HepG2 (cell line): ENCODE measurements around the gene PDP2. TPM values are rescaled to one million over a fixed set of nuclear protein-coding genes. Genes with fewer than 3 reads are reported as not detected.

Experiments
- ADNP ChIP-seq: sonication (generic); formaldehyde crosslinking; IDR thresholded peaks from 2 replicates; pipeline ENCODE4 v1.4.0; 2020; ENCODE audit warnings: missing genetic modification reagents
- AHR ChIP-seq: IDR thresholded peaks from 2 replicates; pipeline ENCODE4 v1.6.1; 2018; ENCODE audit warnings: missing genetic modification reagents, missing compliant biosample characterization
- DZIP1 ChIP-seq: sonication (generic); formaldehyde crosslinking; IDR thresholded peaks from 2 replicates; pipeline ENCODE4 v1.5.0; 2020; ENCODE audit warnings: mild to moderate bottlenecking, missing genetic modification reagents
- E2F1 ChIP-seq: sonication (generic); formaldehyde crosslinking; IDR thresholded peaks from 2 replicates; pipeline ENCODE4 v1.5.0; 2020; ENCODE audit warnings: missing genetic modification reagents
- ELF4 ChIP-seq: sonication (generic); formaldehyde crosslinking; IDR thresholded peaks from 2 replicates; pipeline ENCODE4 v1.5.0; 2020; ENCODE audit warnings: missing genetic modification reagents, mild to moderate bottlenecking, moderate library complexity, borderline replicate concordance
- FOXP1 ChIP-seq, 2 experiments: fragments of 450-650 bp in 1 of 2; IDR thresholded peaks; 2 replicates each; pipeline ENCODE4 v1.6.1; 2017 to 2018; ENCODE audit warnings: antibody characterized with exemption in 1 of 2
- GZF1 ChIP-seq: sonication (generic); formaldehyde crosslinking; IDR thresholded peaks from 2 replicates; pipeline ENCODE4 v1.5.1; 2020; ENCODE audit warnings: mild to moderate bottlenecking, missing genetic modification reagents
- MIER2 ChIP-seq: IDR thresholded peaks from 2 replicates; pipeline ENCODE4 v1.6.1; 2016; ENCODE audit warnings: missing biosample characterization, missing genetic modification reagents
- RAD21 ChIP-seq: fragments of 450-650 bp; formaldehyde crosslinking; IDR thresholded peaks from 2 replicates; pipeline ENCODE4 v1.5.0; 2020; ENCODE audit warnings: mild to moderate bottlenecking
- REL ChIP-seq: sonication (generic); formaldehyde crosslinking; conservative IDR thresholded peaks from 2 replicates; pipeline ENCODE4 v1.8.0; 2022; ENCODE audit warnings: mild to moderate bottlenecking, missing genetic modification reagents, moderate library complexity
- REXO4 ChIP-seq: sonication (generic); formaldehyde crosslinking; IDR thresholded peaks from 2 replicates; pipeline ENCODE4 v1.8.0; 2022; ENCODE audit warnings: missing genetic modification reagents, mild to moderate bottlenecking, borderline replicate concordance
- SP5 ChIP-seq: IDR thresholded peaks from 2 replicates; pipeline ENCODE4 v1.6.1; 2016; ENCODE audit warnings: low read depth, borderline replicate concordance
- ZFP82 ChIP-seq: sonication (generic); formaldehyde crosslinking; IDR thresholded peaks from 2 replicates; pipeline ENCODE4 v1.5.1; 2020; ENCODE audit warnings: mild to moderate bottlenecking, missing genetic modification reagents, borderline replicate concordance
- ZMYM3 ChIP-seq: sonication (generic); formaldehyde crosslinking; IDR thresholded peaks from 2 replicates; pipeline ENCODE4 v1.5.1; 2020; ENCODE audit warnings: mild to moderate bottlenecking, missing genetic modification reagents
- ZNF10 ChIP-seq: sonication (generic); formaldehyde crosslinking; IDR thresholded peaks from 2 replicates; pipeline ENCODE4 v1.4.0; 2020; ENCODE audit warnings: mild to moderate bottlenecking, low read depth, missing genetic modification reagents, borderline replicate concordance
- ZNF101 ChIP-seq: sonication (generic); formaldehyde crosslinking; IDR thresholded peaks from 2 replicates; pipeline ENCODE4 v1.4.0; 2020; ENCODE audit warnings: mild to moderate bottlenecking, low read depth, missing genetic modification reagents, borderline replicate concordance
- ZNF275 ChIP-seq: sonication (generic); formaldehyde crosslinking; IDR thresholded peaks from 2 replicates; pipeline ENCODE4 v1.8.0; 2022; ENCODE audit warnings: missing genetic modification reagents, mild to moderate bottlenecking, inconsistent platforms, borderline replicate concordance
- ZNF350 ChIP-seq: sonication (generic); formaldehyde crosslinking; IDR thresholded peaks from 2 replicates; pipeline ENCODE4 v1.4.0; 2020; ENCODE audit warnings: mild to moderate bottlenecking, low read depth, missing genetic modification reagents, borderline replicate concordance
- ZNF513 ChIP-seq: sonication (generic); formaldehyde crosslinking; conservative IDR thresholded peaks from 2 replicates; pipeline ENCODE4 v1.5.0; 2020; ENCODE audit warnings: missing genetic modification reagents
- ZNF691 ChIP-seq: sonication (generic); formaldehyde crosslinking; IDR thresholded peaks from 2 replicates; pipeline ENCODE4 v1.4.0; 2020; ENCODE audit warnings: missing genetic modification reagents, low read depth, mild to moderate bottlenecking, borderline replicate concordance
- ZNF816 ChIP-seq: sonication (generic); formaldehyde crosslinking; IDR thresholded peaks from 2 replicates; pipeline ENCODE4 v1.8.0; 2022; ENCODE audit warnings: missing genetic modification reagents, mild to moderate bottlenecking, borderline replicate concordance
- ZNF891 ChIP-seq: sonication (generic); formaldehyde crosslinking; IDR thresholded peaks from 2 replicates; pipeline ENCODE4 v1.5.0; 2020; ENCODE audit warnings: mild to moderate bottlenecking, missing genetic modification reagents
- polyA plus RNA-seq, 8 experiments: library from polyadenylated mRNA; depleted of rRNA in 3 of 8; stranded (reverse) in 7 of 8; unstranded in 1 of 8; fragments of >200 nt; fragmentation: Illumina TruSeq in 4 of 8; extraction: Trizol in 4 of 8; gene quantifications; 2 replicates each; pipeline versions ENCODE4 v1.2.1 to v1.2.3, GENCODE V29; 2011 to 2016; ENCODE audit warnings: low read depth in 4 of 8, missing spikeins in 1 of 8, mixed read lengths in 1 of 8; ENCODE audit not compliant: insufficient read depth in 1 of 8
- total RNA-seq, 5 experiments: library from RNA; depleted of rRNA; stranded (reverse); fragments of >200 nt; fragmentation: Illumina TruSeq; extraction: Trizol; gene quantifications; 2 replicates each; pipeline ENCODE4 v1.2.3, GENCODE V29; 2016; ENCODE audit warnings: low read depth in 1 of 5

The PDP2 gene
- total and polyA plus RNA-seq, 2 of the 13 experiments (the other 11 are each of a cell fraction or from before 2014, with no cell fraction given): 12.8 to 15.8 TPM

GRCh38 chr16:66924527-66925321, 44.4 kb downstream of the PDP2 start (continued):
- TF ChIP-seq MIER2 (CRISPR knock-in tag): no peak
- peak; percentile 95 for TF ChIP-seq RAD21 (CRISPR knock-in tag)
- no peak for TF ChIP-seq REL (CRISPR knock-in tag)
- 0 out of 2 replicates have a peak, but pooled peaks have one; percentile 35 for TF ChIP-seq ADNP (CRISPR knock-in tag)
- TF ChIP-seq E2F1: no peak
- TF ChIP-seq ZFP82 (CRISPR knock-in tag): no peak
- no peak for TF ChIP-seq REXO4 (CRISPR knock-in tag)
- TF ChIP-seq SP5 (CRISPR knock-in tag): 0 out of 2 replicates have a peak, but pooled peaks have one; percentile 31
- TF ChIP-seq FOXP1 (IDR thresholded peaks at IDR 0.05): no peak
- TF ChIP-seq FOXP1 (CRISPR knock-in tag; IDR thresholded peaks at IDR 0.05): no peak
- TF ChIP-seq ZNF891 (CRISPR knock-in tag): no peak
- TF ChIP-seq AHR (CRISPR knock-in tag): no peak
- TF ChIP-seq ELF4: no peak
- TF ChIP-seq ZMYM3 (CRISPR knock-in tag): no peak
- TF ChIP-seq ZNF513 (CRISPR knock-in tag): 0 out of 2 replicates have a peak, but pooled peaks have one; percentile 68
- no peak for TF ChIP-seq ZNF816 (CRISPR knock-in tag)
- TF ChIP-seq ZNF101 (CRISPR knock-in tag): no peak
- TF ChIP-seq ZNF691 (CRISPR knock-in tag): no peak
- no peak for TF ChIP-seq DZIP1
- no peak for TF ChIP-seq ZNF350
- TF ChIP-seq ZNF10 (CRISPR knock-in tag): no peak
- no peak for TF ChIP-seq GZF1
- TF ChIP-seq ZNF275 (CRISPR knock-in tag): no peak
